H1 (cell line): ENCODE data around the gene INAFM1. TPM values are rescaled to one million over a fixed set of nuclear protein-coding genes. Genes with fewer than 3 reads are reported as not detected.

Source experiments
- CTCF ChIA-PET: fragments of 300-600 bp; sonication (Branson Sonifier 250); formaldehyde crosslinking; loops from one replicate; lab custom pipeline; 2021; ENCODE audit not compliant: partially characterized antibody; lab: Charles Lee
- POLR2A ChIA-PET: fragments of 300-600 bp; sonication (Branson Sonifier 250); formaldehyde crosslinking; loops from one replicate; lab custom pipeline; 2021; ENCODE audit warnings: inconsistent platforms; ENCODE audit not compliant: partially characterized antibody; lab: Charles Lee
- DNase-seq, 2 experiments: peaks; one replicate each; pipeline versions ENCODE4 v3.0.0 to v3.0.0-alpha.2; 2010 to 2022; ENCODE audit warnings: low spot score in 2 of 2, low read depth in 1 of 2, mixed read lengths in 1 of 2
- FAIRE-seq: peaks from 2 replicates; lab custom pipeline; 2011; peaks lifted over from hg19 to GRCh38; lab: Jason Lieb, UNC
- H2AFZ ChIP-seq: 2 replicates; pipeline ENCODE4 v1.8.1; 2012; ENCODE audit warnings: low read length, inconsistent platforms
- H2AK5ac ChIP-seq: 2 replicates; pipeline ENCODE4 v1.6.1; 2013; ENCODE audit warnings: low read depth, low read length
- H2BK120ac ChIP-seq: replicated peaks from 2 replicates; pipeline ENCODE3; 2013; ENCODE audit warnings: low read depth, low read length, inconsistent platforms
- H2BK12ac ChIP-seq: 2 replicates; pipeline ENCODE4 v1.6.1; 2013; ENCODE audit warnings: low read depth, low read length
- H2BK15ac ChIP-seq: 2 replicates; pipeline ENCODE4 v1.6.1; 2013; ENCODE audit warnings: low read length
- H2BK20ac ChIP-seq: 2 replicates; pipeline ENCODE4 v1.6.1; 2013; ENCODE audit warnings: low read length
- H2BK5ac ChIP-seq: 2 replicates; pipeline ENCODE4 v1.6.1; 2013; ENCODE audit warnings: low read depth, low read length
- H3K14ac ChIP-seq: 2 replicates; pipeline ENCODE4 v1.6.1; 2013; ENCODE audit warnings: inconsistent platforms; ENCODE audit not compliant: insufficient read length
- H3K18ac ChIP-seq: 2 replicates; pipeline ENCODE4 v1.6.1; 2013; ENCODE audit warnings: low read length; ENCODE audit errors: extremely low read depth
- H3K23ac ChIP-seq: 2 replicates; pipeline ENCODE4 v1.6.1; 2013; ENCODE audit warnings: inconsistent platforms; ENCODE audit not compliant: insufficient read length
- H3K23me2 ChIP-seq: 2 replicates; pipeline ENCODE4 v1.6.1; 2013; ENCODE audit warnings: low read depth, low read length
- H3K27ac ChIP-seq: 2 replicates; pipeline ENCODE4 v1.6.1; 2011; ENCODE audit warnings: low read depth, low read length, inconsistent platforms
- H3K27me3 ChIP-seq, 4 experiments: replicated peaks in 1 of 4; 1 replicate in 1 of 4; 2 replicates in 3 of 4; pipeline versions ENCODE4 v1.6.1 to v1.8.1; 2011 to 2013; ENCODE audit warnings: low read length in 3 of 4, mild to moderate bottlenecking in 3 of 4, inconsistent platforms in 2 of 4, mixed read lengths in 2 of 4, moderate library complexity in 1 of 4; ENCODE audit not compliant: control insufficient read depth in 3 of 4, insufficient read depth in 3 of 4; ENCODE audit errors: extremely low read depth in 1 of 4
- H3K36me3 ChIP-seq, 4 experiments: 2 replicates each; pipeline versions ENCODE4 v1.6.1 to v1.8.1; 2011 to 2013; ENCODE audit warnings: mild to moderate bottlenecking in 4 of 4, low read length in 3 of 4, moderate library complexity in 2 of 4, control low read depth in 1 of 4, inconsistent platforms in 1 of 4; ENCODE audit not compliant: insufficient read depth in 4 of 4, control insufficient read depth in 2 of 4
- H3K4ac ChIP-seq: replicated peaks from 2 replicates; pipeline ENCODE3; 2013; ENCODE audit warnings: low read length, low read depth, mixed read lengths, inconsistent platforms; ENCODE audit not compliant: insufficient read length
- H3K4me1 ChIP-seq, 4 experiments: replicated peaks in 1 of 4; 1 replicate in 1 of 4; 2 replicates in 3 of 4; pipeline versions ENCODE4 v1.6.1 to v1.8.1; 2011 to 2013; ENCODE audit warnings: low read length in 3 of 4, inconsistent platforms in 2 of 4, mixed read lengths in 1 of 4; ENCODE audit not compliant: insufficient read depth in 4 of 4, control insufficient read depth in 3 of 4
- H3K4me2 ChIP-seq, 2 experiments: 2 replicates each; pipeline versions ENCODE4 v1.6.1 to v1.8.1; 2011 to 2013; ENCODE audit warnings: low read depth in 2 of 2, low read length in 2 of 2, control low read depth in 1 of 2, inconsistent platforms in 1 of 2, mild to moderate bottlenecking in 1 of 2; ENCODE audit not compliant: insufficient read depth in 1 of 2
- H3K4me3 ChIP-seq, 4 experiments: fragments of 200-600, 300-600 bp in 1 of 4; sonication (generic), shearing (Covaris generic), sonication (Bioruptor Twin) in 1 of 4; 2 replicates each; pipeline versions ENCODE4 v1.5.1 to v1.8.1; 2011 to 2016; ENCODE audit warnings: low read length in 4 of 4, low read depth in 3 of 4, control low read depth in 2 of 4, inconsistent platforms in 2 of 4, mild to moderate bottlenecking in 2 of 4, mixed read lengths in 1 of 4, moderate library complexity in 1 of 4; ENCODE audit not compliant: insufficient read depth in 2 of 4; ENCODE audit errors: extremely low read depth in 1 of 4
- H3K56ac ChIP-seq: replicated peaks from 2 replicates; pipeline ENCODE3; 2013; ENCODE audit warnings: low read depth, mild to moderate bottlenecking, mixed read lengths, low read length, inconsistent platforms; ENCODE audit not compliant: insufficient read length
- H3K79me1 ChIP-seq: 2 replicates; pipeline ENCODE4 v1.6.1; 2013; ENCODE audit warnings: low read depth, low read length, control low read depth
- H3K79me2 ChIP-seq, 2 experiments: 2 replicates each; pipeline versions ENCODE4 v1.6.1 to v1.8.1; 2012 to 2013; ENCODE audit warnings: low read length in 2 of 2, mild to moderate bottlenecking in 2 of 2, inconsistent platforms in 1 of 2; ENCODE audit not compliant: insufficient read depth in 2 of 2, control insufficient read depth in 1 of 2
- H3K9ac ChIP-seq, 4 experiments: replicated peaks in 1 of 4; 1 replicate in 1 of 4; 2 replicates in 3 of 4; pipeline versions ENCODE4 v1.6.1 to v1.8.1; 2011 to 2013; ENCODE audit warnings: low read depth in 3 of 4, low read length in 3 of 4, control low read depth in 2 of 4, mild to moderate bottlenecking in 2 of 4, moderate library complexity in 2 of 4, inconsistent platforms in 1 of 4; ENCODE audit errors: extremely low read depth in 1 of 4
- H3K9me3 ChIP-seq, 2 experiments: 2 replicates each; pipeline versions ENCODE4 v1.6.1 to v1.8.1; 2012 to 2013; ENCODE audit warnings: mild to moderate bottlenecking in 2 of 2, moderate library complexity in 2 of 2, control low read depth in 1 of 2, inconsistent platforms in 1 of 2, low read depth in 1 of 2, low read length in 1 of 2, mixed read lengths in 1 of 2; ENCODE audit not compliant: insufficient read depth in 2 of 2
- H4K20me1 ChIP-seq, 2 experiments: replicated peaks in 1 of 2; 2 replicates each; pipeline versions ENCODE3 to v1.8.1; 2011 to 2013; ENCODE audit warnings: inconsistent platforms in 2 of 2, low read length in 2 of 2, mild to moderate bottlenecking in 1 of 2; ENCODE audit not compliant: insufficient read depth in 2 of 2, control insufficient read depth in 1 of 2
- H4K5ac ChIP-seq: 2 replicates; pipeline ENCODE4 v1.6.1; 2013; ENCODE audit warnings: low read length, low read depth, mixed read lengths, inconsistent platforms; ENCODE audit not compliant: insufficient read length
- H4K8ac ChIP-seq: 2 replicates; pipeline ENCODE4 v1.8.0; 2013; ENCODE audit warnings: mild to moderate bottlenecking, moderate library complexity, low read length, inconsistent platforms; ENCODE audit not compliant: insufficient read depth; ENCODE audit errors: extremely low read depth
- H4K91ac ChIP-seq: replicated peaks from 2 replicates; pipeline ENCODE3; 2013; ENCODE audit warnings: low read length, mixed read lengths, inconsistent platforms; ENCODE audit not compliant: insufficient read length
- CEBPB ChIP-seq: IDR thresholded peaks from 2 replicates; pipeline ENCODE4 v1.6.1; 2012; ENCODE audit warnings: low read depth, low read length
- HDAC2 ChIP-seq, 2 experiments: fragments of 300-600 bp in 1 of 2; sonication (generic) in 1 of 2; IDR thresholded peaks; 2 replicates each; pipeline ENCODE4 v1.6.1; 2011 to 2012; ENCODE audit warnings: low read depth in 2 of 2, low read length in 2 of 2, mild to moderate bottlenecking in 2 of 2, moderate library complexity in 2 of 2, borderline replicate concordance in 1 of 2, inconsistent platforms in 1 of 2
- KDM4A ChIP-seq: IDR thresholded peaks from one replicate; pipeline ENCODE4 v1.7.1; 2012; ENCODE audit warnings: low read depth, mild to moderate bottlenecking, moderate library complexity, low read length, inconsistent platforms; ENCODE audit not compliant: severe bottlenecking
- POLR2A ChIP-seq, 2 experiments: IDR thresholded peaks; 1 replicate in 1 of 2; 2 replicates in 1 of 2; pipeline ENCODE4 v1.6.1; 2011; ENCODE audit warnings: low read depth in 2 of 2, low read length in 2 of 2, mild to moderate bottlenecking in 2 of 2; ENCODE audit errors: control extremely low read depth in 1 of 2
- RNF2 ChIP-seq: fragments of 200-900, 300-1000 bp; sonication (generic); IDR thresholded peaks from 2 replicates; pipeline ENCODE4 v1.7.1; 2016; ENCODE audit warnings: borderline replicate concordance, low read depth, mild to moderate bottlenecking, antibody characterized with exemption, low read length; ENCODE audit not compliant: poor library complexity, severe bottlenecking; ENCODE audit errors: missing control alignments
- SAP30 ChIP-seq: fragments of 300-600 bp; sonication (generic); IDR thresholded peaks from 2 replicates; pipeline ENCODE4 v1.7.1; 2012; ENCODE audit warnings: low read length, moderate library complexity, mild to moderate bottlenecking, inconsistent platforms; ENCODE audit not compliant: insufficient read depth, insufficient replicate concordance
- SIN3A ChIP-seq, 2 experiments: IDR thresholded peaks in 1 of 2; conservative IDR thresholded peaks in 1 of 2; 2 replicates each; pipeline ENCODE4 v1.6.1; 2011 to 2012; ENCODE audit warnings: low read length in 2 of 2, improper control_type of control experiment in 1 of 2, low read depth in 1 of 2, mild to moderate bottlenecking in 1 of 2
- YY1 ChIP-seq: IDR thresholded peaks from 2 replicates; pipeline ENCODE4 v1.6.1; 2011; ENCODE audit warnings: low read depth, mild to moderate bottlenecking, low read length
- WGBS, 2 experiments: shearing (Covaris generic) in 1 of 2; methylation state at CpG; one replicate each; pipeline versions ENCODE4 v1.1.6 to v1.1.7; 2013 to 2015; ENCODE audit warnings: low lambda C conversion rate in 2 of 2, mixed read lengths in 2 of 2, inconsistent platforms in 1 of 2, low coverage in 1 of 2, missing lambda C conversion rate in 1 of 2; ENCODE audit not compliant: insufficient replicate concordance in 2 of 2, insufficient coverage in 1 of 2, insufficient read length in 1 of 2; ENCODE audit errors: extremely low coverage in 1 of 2, missing lambda C conversion rate in 1 of 2; 5-methylcytosine and 5-hydroxymethylcytosine counted together
- polyA plus RNA-seq, 7 experiments: library from polyadenylated mRNA; depleted of rRNA in 3 of 7; stranded (reverse) in 5 of 7; unstranded in 2 of 7; fragments of >200 nt in 5 of 7; fragments of 200-250 nt in 2 of 7; gene quantifications; 1 replicate in 5 of 7; 2 replicates in 1 of 7; 4 replicates in 1 of 7; pipeline versions ENCODE4 v1.2.1 to v1.2.3, GENCODE V29; 2011 to 2013; ENCODE audit warnings: missing spikeins in 2 of 7, mixed read lengths in 2 of 7
- total RNA-seq: library from RNA; stranded (reverse); fragmentation: NEBNext Ultra II Directional; extraction: Animal tissue kit (Norgen Biotek cat#: 25700); gene quantifications from 2 replicates; pipeline ENCODE4 v1.2.1, GENCODE V29; 2021

INAFM1 gene
- total and polyA plus RNA-seq, 2 of the 8 experiments (the other 6 are each of a cell fraction or from before 2014, with no cell fraction given): 2.6 to 3.4 TPM

DNA sequence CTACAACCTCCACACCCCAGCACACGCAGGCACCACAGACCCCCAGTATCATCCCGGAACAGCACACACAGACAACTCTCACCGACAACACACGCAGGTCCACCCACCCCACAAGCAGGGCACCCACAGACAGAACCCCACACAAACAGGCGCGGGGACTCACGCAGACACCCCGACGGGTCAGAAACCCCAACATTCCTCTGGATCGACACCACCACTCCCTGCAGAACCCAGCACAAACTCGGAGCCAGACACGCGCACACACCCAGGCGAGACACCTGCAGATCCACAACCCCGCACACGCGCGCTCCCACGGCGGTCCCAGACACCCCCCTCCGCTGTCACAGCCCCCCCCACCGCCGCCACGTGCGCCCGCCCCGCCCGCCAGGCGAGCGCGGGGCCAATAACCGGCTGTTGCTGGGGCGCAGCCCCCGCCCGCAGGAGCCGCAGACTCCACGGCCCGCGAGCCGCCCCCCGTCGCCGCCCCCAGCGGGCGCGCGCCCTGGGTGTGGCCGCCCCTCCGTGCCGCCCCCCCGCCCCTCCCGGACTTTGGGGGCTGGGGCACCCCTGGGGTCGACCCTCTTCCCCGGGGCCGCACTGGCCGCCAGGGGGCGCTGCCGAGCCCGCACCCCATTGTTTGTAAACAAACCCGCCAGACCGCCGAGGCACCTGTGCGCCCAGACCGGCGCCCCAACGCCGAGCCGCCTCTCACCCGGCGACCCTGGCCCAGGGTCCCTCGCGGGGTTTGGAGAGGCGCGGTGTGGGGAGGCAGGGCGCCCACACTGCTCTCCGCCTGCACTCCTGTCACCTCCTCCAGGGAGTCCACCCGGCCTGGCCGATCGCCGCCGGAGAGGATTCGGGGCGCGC, 44.4 kb upstream of the INAFM1 start:
- Histone ChIP-seq H3K14ac (no peak overlapping the region), H2AK5ac (peak overlapping the region; percentile 96), H3K79me1 (peaks cover 16% of the 10 kb centered on the region), H3K4me1 (peaks cover 17 to 38% (median 25%) of the 10 kb centered on the region in 4 experiments), H3K23ac (no peak overlapping the region), H3K36me3 (no peaks in the 10 kb centered on the region), H3K4ac (peak overlapping the region; percentile 1), H2BK20ac (no peak overlapping the region), H4K8ac (peak overlapping the region; percentile 9), H2BK12ac (peak overlapping the region; percentile 84; the same call in 1 of the 2 replicates), H3K9me3 (no peaks in the 10 kb centered on the region), H3K56ac (no peak overlapping the region), H2BK5ac (peak overlapping the region; percentile 98; the same call in 1 of the 2 replicates), H3K4me2 (peak overlapping the region; percentile 94 to 98), H3K4me3 (peak overlapping the region; percentile 78 to 99 (median 89)), H3K9ac (peak overlapping the region; percentile 69 to 77 (median 73)), H4K91ac (peak overlapping the region; percentile 73), H2BK120ac (no peak overlapping the region), H4K5ac (peak overlapping the region; percentile 58), H3K27ac (peak overlapping the region; percentile 48; the same call in 1 of the 2 replicates), H4K20me1 (peaks cover 14 to 18% of the 10 kb centered on the region in 2 experiments), H2BK15ac (peak overlapping the region; percentile 88), H3K18ac (peak overlapping the region; percentile 48; the same call in 1 of the 2 replicates), H3K79me2 (peaks cover 5 to 32% of the 10 kb centered on the region in 2 experiments; a peak in 2 of 4 replicates), H3K27me3 (no peaks in the 10 kb centered on the region; a peak in 1 of 7 replicates), H3K23me2 (peaks cover 35% of the 10 kb centered on the region), H2AFZ (no peak overlapping the region)
- WGBS, 2 experiments: 2% methylated on average over 52 of the region's 84 CpGs; no CpG with 5 or more reads in 1 of the 2 experiments
- POLR2A ChIA-PET: interaction anchor here (1.0 kb wide), 1 partner anchor 19 kb away, joined by 3 read pairs; no protein-coding TSS in a partner anchor
- DNase-seq (peak in 1 of 2 experiments; percentile 93), FAIRE-seq (no peak)
- CTCF ChIA-PET: interaction anchor here (0.6 to 11.9 kb wide), 4 partner anchors 14 to 34 kb away, joined by 3 to 152 read pairs (median 10); no protein-coding TSS in a partner anchor
- TF ChIP-seq KDM4A (peak; percentile 24), RNF2 (no peak), CEBPB (no peak), HDAC2 (IDR thresholded peaks at IDR 0.05; ENCODE audit: borderline replicate concordance in 1 of 2, low read depth in 2 of 2, low read length in 2 of 2) (peak; percentile 4 to 52; a peak in 2 of 4 replicates), SAP30 (peak; percentile 67), POLR2A (IDR thresholded peaks at IDR 0.05; ENCODE audit: control extremely low read depth in 1 of 2, low read depth in 2 of 2, low read length in 2 of 2) (no peak), SIN3A (conservative IDR thresholded peaks at IDR 0.05 in 1 of 2, IDR thresholded peaks at IDR 0.05 in 1 of 2; ENCODE audit: low read depth in 1 of 2, low read length in 2 of 2) (peak; percentile 46 to 89; a peak in 1 of 4 replicates), YY1 (0 out of 2 replicates have a peak, but pooled peaks have one; percentile 39)
